Measurements from ENCODE around the gene MAP4K3.

DNA sequence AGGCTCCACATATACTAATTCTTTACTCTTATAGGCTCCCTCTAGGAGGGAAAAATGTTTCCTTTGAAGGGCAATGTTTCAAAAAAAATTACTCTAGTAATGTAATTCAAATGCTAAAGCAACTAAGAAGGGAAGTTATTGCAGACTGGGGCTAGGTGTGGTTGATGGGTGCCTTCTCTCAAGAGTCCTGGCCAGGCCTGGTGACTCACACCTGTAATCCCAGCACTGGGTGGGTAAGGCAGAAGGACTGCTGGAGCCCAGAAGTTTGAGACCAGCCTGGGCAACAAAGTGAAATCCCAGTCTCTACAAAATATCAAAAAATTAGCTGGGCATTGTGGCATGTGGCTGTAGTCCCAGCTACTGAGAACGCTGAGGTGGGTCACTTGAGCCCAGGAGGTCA lies 162.1 kb downstream of the MAP4K3 start:
- TF ChIP-seq CTCF (IDR thresholded peaks at IDR 0.05) (no peak), POLR2A (IDR thresholded peaks at IDR 0.05) (no peak)

Data from upper lobe of left lung (tissue), 4 donors.